ENCODE data around the gene PPP1R7.

PPP1R7 gene

DNA sequence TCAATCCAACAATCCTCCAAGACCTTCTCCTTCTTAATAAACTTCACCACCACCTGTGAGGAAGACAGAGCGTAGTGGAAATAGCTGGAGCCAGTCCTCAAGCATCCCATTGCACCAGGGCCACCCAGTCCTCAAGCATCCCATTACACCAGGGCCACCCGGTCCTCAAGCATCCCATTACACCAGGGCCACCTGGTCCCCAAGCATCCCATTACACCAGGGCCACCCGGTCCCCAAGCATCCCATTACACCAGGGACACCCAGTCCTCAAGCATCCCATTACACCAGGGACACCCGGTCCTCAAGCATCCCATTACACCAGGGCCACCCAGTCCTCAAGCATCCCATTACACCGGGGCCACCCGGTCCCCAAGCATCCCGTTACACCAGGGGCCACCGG is 34.9 kb upstream of the PPP1R7 start:
- CTCF ChIA-PET: no interaction called here
- TF ChIP-seq YY2 (tag by site-specific recombination; IDR thresholded peaks at IDR 0.05): no peak
- no peak for TF ChIP-seq ZNF404 (tag by site-specific recombination; IDR thresholded peaks at IDR 0.05)

DNA sequence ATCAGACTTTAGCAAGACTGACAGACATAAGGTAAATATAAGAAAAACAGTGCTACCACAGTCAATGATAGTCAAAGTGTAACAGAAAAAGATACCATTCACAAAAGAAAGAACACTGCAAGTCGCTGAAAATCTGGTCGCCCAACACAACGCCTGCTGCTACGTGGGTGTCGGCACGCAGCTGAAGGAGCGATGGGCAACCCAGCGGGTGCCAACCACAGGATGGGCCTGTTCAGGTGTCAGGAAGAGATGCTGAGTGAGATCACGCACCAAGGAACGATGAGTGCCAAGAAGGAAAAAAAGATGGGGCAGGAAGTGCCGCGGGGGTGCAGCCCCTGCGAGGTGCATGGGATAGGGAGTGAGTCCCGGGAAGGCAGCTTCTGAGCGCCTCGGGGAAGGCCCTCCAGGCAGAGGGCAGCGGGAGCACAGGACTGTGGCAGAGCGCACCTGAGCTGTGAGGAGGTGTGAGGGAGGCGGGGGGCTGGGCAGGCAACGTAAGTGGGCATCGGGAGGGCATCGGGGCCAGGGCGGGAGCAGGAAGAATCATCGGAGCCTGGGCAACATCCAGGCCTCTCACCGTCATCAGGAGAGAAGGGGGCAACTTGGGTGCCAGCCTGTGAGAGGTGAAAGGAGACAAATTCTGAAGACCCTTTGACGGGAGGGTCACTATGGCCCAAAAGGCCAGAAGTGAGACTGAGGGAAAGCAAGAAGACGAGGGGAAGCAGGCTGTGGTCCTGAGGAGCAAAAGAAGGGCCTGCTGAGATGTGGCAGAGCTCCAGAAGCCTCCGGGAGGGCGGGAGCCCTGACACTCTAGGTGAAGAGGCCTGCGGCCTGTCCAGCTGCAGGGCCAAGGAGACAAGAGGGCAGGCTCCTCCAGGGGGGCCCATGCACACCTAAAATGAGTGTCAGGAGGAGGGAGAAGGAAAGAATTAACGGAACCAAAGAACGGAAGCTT is 33.4 kb upstream of the PPP1R7 start:
- Histone ChIP-seq H3K4me3 (ENCODE audit: low read depth, low read length) (no peak overlapping the region), H3K36me3 (ENCODE audit: control insufficient read depth in 2 of 2, insufficient read depth in 1 of 2, low read length in 2 of 2) (peaks cover 15 to 67% of the 10 kb centered on the region in 2 experiments), H3K4me1 (ENCODE audit: control insufficient read depth, insufficient read depth, low read length) (no peaks in the 10 kb centered on the region), H3K27ac (ENCODE audit: extremely low read depth, low read depth, low read length) (no peak overlapping the region), H3K9me3 (ENCODE audit: control insufficient read depth, insufficient read depth, low read depth, low read length) (no peaks in the 10 kb centered on the region)
- POLR2A ChIA-PET: no interaction called here
- CTCF ChIA-PET: no interaction called here
- TF ChIP-seq BCL11B (tag by site-specific recombination; IDR thresholded peaks at IDR 0.05; ENCODE audit: low read depth) (no peak), ZNF132 (tag by site-specific recombination; IDR thresholded peaks at IDR 0.05; ENCODE audit: borderline replicate concordance) (no peak), SP3 (tag by site-specific recombination; IDR thresholded peaks at IDR 0.05) (no peak), ZNF19 (tag by site-specific recombination; IDR thresholded peaks at IDR 0.05; ENCODE audit: low read depth) (no peak), ZNF629 (tag by site-specific recombination; IDR thresholded peaks at IDR 0.05) (no peak), ZNF23 (tag by site-specific recombination; IDR thresholded peaks at IDR 0.05; ENCODE audit: borderline replicate concordance) (no peak), ZNF621 (tag by site-specific recombination; IDR thresholded peaks at IDR 0.05) (no peak), HOXD13 (CRISPR knock-in tag; IDR thresholded peaks at IDR 0.05; ENCODE audit: borderline replicate concordance) (no peak), ZNF560 (tag by site-specific recombination; IDR thresholded peaks at IDR 0.05; ENCODE audit: borderline replicate concordance) (no peak), GLI4 (tag by site-specific recombination; IDR thresholded peaks at IDR 0.05) (no peak), ZNF394 (tag by site-specific recombination; IDR thresholded peaks at IDR 0.05; ENCODE audit: borderline replicate concordance) (no peak), ZNF830 (tag by site-specific recombination; IDR thresholded peaks at IDR 0.05; ENCODE audit: low read depth) (no peak), ZNF175 (tag by site-specific recombination; IDR thresholded peaks at IDR 0.05) (no peak)
- TF ChIP-seq, protein P1, sequence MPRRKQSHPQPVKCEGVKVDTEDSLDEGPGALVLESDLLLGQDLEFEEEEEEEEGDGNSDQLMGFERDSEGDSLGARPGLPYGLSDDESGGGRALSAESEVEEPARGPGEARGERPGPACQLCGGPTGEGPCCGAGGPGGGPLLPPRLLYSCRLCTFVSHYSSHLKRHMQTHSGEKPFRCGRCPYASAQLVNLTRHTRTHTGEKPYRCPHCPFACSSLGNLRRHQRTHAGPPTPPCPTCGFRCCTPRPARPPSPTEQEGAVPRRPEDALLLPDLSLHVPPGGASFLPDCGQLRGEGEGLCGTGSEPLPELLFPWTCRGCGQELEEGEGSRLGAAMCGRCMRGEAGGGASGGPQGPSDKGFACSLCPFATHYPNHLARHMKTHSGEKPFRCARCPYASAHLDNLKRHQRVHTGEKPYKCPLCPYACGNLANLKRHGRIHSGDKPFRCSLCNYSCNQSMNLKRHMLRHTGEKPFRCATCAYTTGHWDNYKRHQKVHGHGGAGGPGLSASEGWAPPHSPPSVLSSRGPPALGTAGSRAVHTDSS (tag by site-specific recombination; IDR thresholded peaks at IDR 0.05): no peak
- TF ChIP-seq, protein P2, sequence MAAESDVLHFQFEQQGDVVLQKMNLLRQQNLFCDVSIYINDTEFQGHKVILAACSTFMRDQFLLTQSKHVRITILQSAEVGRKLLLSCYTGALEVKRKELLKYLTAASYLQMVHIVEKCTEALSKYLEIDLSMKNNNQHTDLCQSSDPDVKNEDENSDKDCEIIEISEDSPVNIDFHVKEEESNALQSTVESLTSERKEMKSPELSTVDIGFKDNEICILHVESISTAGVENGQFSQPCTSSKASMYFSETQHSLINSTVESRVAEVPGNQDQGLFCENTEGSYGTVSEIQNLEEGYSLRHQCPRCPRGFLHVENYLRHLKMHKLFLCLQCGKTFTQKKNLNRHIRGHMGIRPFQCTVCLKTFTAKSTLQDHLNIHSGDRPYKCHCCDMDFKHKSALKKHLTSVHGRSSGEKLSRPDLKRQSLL (tag by site-specific recombination; IDR thresholded peaks at IDR 0.05): no peak
- TF ChIP-seq, protein P3, sequence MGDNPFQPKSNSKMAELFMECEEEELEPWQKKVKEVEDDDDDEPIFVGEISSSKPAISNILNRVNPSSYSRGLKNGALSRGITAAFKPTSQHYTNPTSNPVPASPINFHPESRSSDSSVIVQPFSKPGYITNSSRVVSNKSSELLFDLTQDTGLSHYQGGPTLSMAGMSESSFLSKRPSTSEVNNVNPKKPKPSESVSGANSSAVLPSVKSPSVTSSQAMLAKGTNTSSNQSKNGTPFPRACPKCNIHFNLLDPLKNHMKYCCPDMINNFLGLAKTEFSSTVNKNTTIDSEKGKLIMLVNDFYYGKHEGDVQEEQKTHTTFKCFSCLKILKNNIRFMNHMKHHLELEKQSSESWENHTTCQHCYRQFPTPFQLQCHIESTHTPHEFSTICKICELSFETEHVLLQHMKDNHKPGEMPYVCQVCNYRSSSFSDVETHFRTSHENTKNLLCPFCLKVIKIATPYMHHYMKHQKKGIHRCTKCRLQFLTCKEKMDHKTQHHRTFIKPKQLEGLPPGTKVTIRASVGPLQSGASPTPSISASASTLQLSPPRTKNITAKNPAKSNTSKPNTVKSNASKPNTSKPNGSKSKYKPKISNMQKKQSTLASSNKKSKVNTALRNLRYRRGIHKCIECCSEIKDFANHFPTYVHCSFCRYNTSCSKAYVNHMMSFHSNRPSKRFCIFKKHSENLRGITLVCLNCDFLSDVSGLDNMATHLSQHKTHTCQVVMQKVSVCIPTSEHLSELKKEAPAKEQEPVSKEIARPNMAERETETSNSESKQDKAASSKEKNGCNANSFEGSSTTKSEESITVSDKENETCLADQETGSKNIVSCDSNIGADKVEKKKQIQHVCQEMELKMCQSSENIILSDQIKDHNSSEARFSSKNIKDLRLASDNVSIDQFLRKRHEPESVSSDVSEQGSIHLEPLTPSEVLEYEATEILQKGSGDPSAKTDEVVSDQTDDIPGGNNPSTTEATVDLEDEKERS (tag by site-specific recombination; IDR thresholded peaks at IDR 0.05): no peak

More for the DNA sequence above, 34.9 kb upstream of the PPP1R7 start:
- Histone ChIP-seq H3K36me3 (ENCODE audit: control insufficient read depth in 2 of 2, insufficient read depth in 1 of 2, low read length in 2 of 2) (peaks cover 8 to 63% of the 10 kb centered on the region in 2 experiments), H3K27ac (ENCODE audit: extremely low read depth, low read depth, low read length) (no peak overlapping the region), H3K4me3 (ENCODE audit: low read depth, low read length) (no peak overlapping the region), H3K4me1 (ENCODE audit: control insufficient read depth, insufficient read depth, low read length) (no peaks in the 10 kb centered on the region), H3K9me3 (ENCODE audit: control insufficient read depth, insufficient read depth, low read depth, low read length) (no peaks in the 10 kb centered on the region)
- POLR2A ChIA-PET: no interaction called here
